IMR-90 (cell line): ENCODE data around the gene PLCD4.
A peak's percentile ranks its signal among the peaks of the same experiment; 100 is the strongest.

Source experiments
- BHLHE40 ChIP-seq: fragments of 150-350 bp; IDR thresholded peaks from 2 replicates; pipeline ENCODE4 v1.6.1; 2016; ENCODE audit warnings: mild to moderate bottlenecking, low read depth, low read length
- CEBPB ChIP-seq: IDR thresholded peaks from 2 replicates; pipeline ENCODE4 v1.6.1; 2012; ENCODE audit warnings: low read depth, low read length, improper control_type of control experiment
- CHD1 ChIP-seq: IDR thresholded peaks from 2 replicates; pipeline ENCODE4 v1.6.1; 2012; ENCODE audit warnings: low read depth, low read length, improper control_type of control experiment
- CTCF ChIP-seq: conservative IDR thresholded peaks from 2 replicates; pipeline ENCODE4 v1.5.1; 2012; ENCODE audit warnings: mild to moderate bottlenecking, low read depth, low read length, improper control_type of control experiment
- MAZ ChIP-seq: IDR thresholded peaks from 2 replicates; pipeline ENCODE4 v1.6.1; 2012; ENCODE audit warnings: low read depth, mild to moderate bottlenecking, low read length, improper control_type of control experiment, moderate library complexity, borderline replicate concordance
- MXI1 ChIP-seq: IDR thresholded peaks from 2 replicates; pipeline ENCODE4 v1.6.1; 2012; ENCODE audit warnings: low read depth, mild to moderate bottlenecking, low read length, moderate library complexity, borderline replicate concordance
- NFE2L2 ChIP-seq: fragments of 150-350 bp; IDR thresholded peaks from 2 replicates; pipeline ENCODE4 v1.6.1; 2016; ENCODE audit warnings: low read depth, mild to moderate bottlenecking, low read length
- POLR2A ChIP-seq: IDR thresholded peaks from 2 replicates; pipeline ENCODE4 v1.6.1; 2012; ENCODE audit warnings: mild to moderate bottlenecking, low read depth, low read length
- RAD21 ChIP-seq: IDR thresholded peaks from 2 replicates; pipeline ENCODE4 v1.6.1; 2012; ENCODE audit warnings: low read length, improper control_type of control experiment
- RCOR1 ChIP-seq: IDR thresholded peaks from 2 replicates; pipeline ENCODE4 v1.6.1; 2012; ENCODE audit warnings: mild to moderate bottlenecking, low read length, improper control_type of control experiment; ENCODE audit not compliant: insufficient replicate concordance
- RFX5 ChIP-seq: IDR thresholded peaks from 2 replicates; pipeline ENCODE4 v1.8.0; 2012; ENCODE audit warnings: low read depth, mild to moderate bottlenecking, low read length, moderate library complexity
- SMC3 ChIP-seq: fragments of 150-350 bp; IDR thresholded peaks from 2 replicates; pipeline ENCODE4 v1.6.1; 2016; ENCODE audit warnings: low read depth, mild to moderate bottlenecking, antibody characterized with exemption, low read length, moderate library complexity
- USF2 ChIP-seq: fragments of 150-350 bp; IDR thresholded peaks from 2 replicates; pipeline ENCODE4 v1.6.1; 2017; ENCODE audit warnings: mild to moderate bottlenecking, antibody characterized with exemption, low read length, low read depth

- TF ChIP-seq CTCF, result no peak
- TF ChIP-seq POLR2A, result peak; percentile 76
- TF ChIP-seq MXI1, result peak; percentile 88
- TF ChIP-seq RCOR1, result no peak
- no peak for TF ChIP-seq BHLHE40
- TF ChIP-seq SMC3, result no peak
- TF ChIP-seq CEBPB, result no peak
- peak; percentile 57; the same call in 1 of the 2 replicates for TF ChIP-seq MAZ
- no peak for TF ChIP-seq CHD1
- TF ChIP-seq RFX5, result no peak
- no peak for TF ChIP-seq RAD21
- no peak for TF ChIP-seq NFE2L2
- TF ChIP-seq USF2, result no peak
Observed at GRCh38 chr2:218671654-218672566, 64.2 kb downstream of the PLCD4 start, which contains the start of the genes RNF25 and STK36.
